Panc1 (cell line): ENCODE measurements around the gene COMMD4. TPM values are rescaled to one million over a fixed set of nuclear protein-coding genes. Genes with fewer than 3 reads are reported as not detected.
"Not testable (repeated sequence)": the region's sequence is repeated elsewhere in the genome, so short reads cannot be mapped to it uniquely, and the experiment has no call there.

Source experiments
- ATAC-seq: fragments of 200-7000 bp; cut with Tn5 transposase; 2 replicates; pipeline ENCODE4 v1.9.1; 2020; ENCODE audit warnings: mild to moderate bottlenecking, moderate library complexity
- BruUV-seq: library from RNA; stranded (reverse); fragments of 400-500 nt; replicated peaks from 2 replicates; lab custom pipeline; 2021; lab: Mats Ljungman, UMichigan
- CTCF ChIA-PET: fragments of 300-600 bp; sonication (Branson Sonifier 250); formaldehyde crosslinking; loops from one replicate; lab custom pipeline; 2022; ENCODE audit warnings: antibody characterized with exemption; lab: Charles Lee
- POLR2A ChIA-PET: fragments of 300-600 bp; sonication (Branson Sonifier 250); formaldehyde crosslinking; loops from one replicate; lab custom pipeline; 2022; ENCODE audit warnings: antibody characterized with exemption; lab: Charles Lee
- DNase-seq: peaks from one replicate; pipeline ENCODE4 v3.0.0-alpha.2; 2010; ENCODE audit warnings: low read depth, low spot score
- H3K27ac ChIP-seq: 2 replicates; pipeline ENCODE4 v1.5.1; 2011; ENCODE audit warnings: mild to moderate bottlenecking, low read length, inconsistent platforms
- H3K27me3 ChIP-seq: fragments of 200-500 bp; sonication (Bioruptor generic); 2 replicates; pipeline ENCODE4 v1.6.0; 2014; ENCODE audit warnings: low read length, inconsistent platforms; ENCODE audit not compliant: control insufficient read depth, insufficient read depth
- H3K36me3 ChIP-seq: fragments of 200-500 bp; sonication (Bioruptor generic); 2 replicates; pipeline ENCODE4 v1.5.1; 2014; ENCODE audit warnings: inconsistent platforms, mild to moderate bottlenecking, low read length, moderate library complexity; ENCODE audit not compliant: control insufficient read depth, insufficient read depth
- H3K4me1 ChIP-seq: 2 replicates; pipeline ENCODE4 v1.5.1; 2011; ENCODE audit warnings: inconsistent platforms, mild to moderate bottlenecking, low read length, moderate library complexity; ENCODE audit not compliant: control insufficient read depth, insufficient read depth
- H3K4me3 ChIP-seq, 2 experiments: 2 replicates each; pipeline ENCODE4 v1.5.1; 2011 to 2012; ENCODE audit warnings: low read depth in 2 of 2, low read length in 2 of 2, mild to moderate bottlenecking in 2 of 2, inconsistent platforms in 1 of 2, moderate library complexity in 1 of 2
- H3K9me3 ChIP-seq: fragments of 200-500 bp; sonication (Bioruptor generic); 2 replicates; pipeline ENCODE4 v1.5.1; 2014; ENCODE audit warnings: low read depth, mild to moderate bottlenecking, inconsistent platforms, low read length, moderate library complexity; ENCODE audit not compliant: control insufficient read depth, insufficient read depth
- CTCF ChIP-seq: fragments of 450-650 bp; IDR thresholded peaks from 2 replicates; pipeline ENCODE4 v1.5.1; 2017; ENCODE audit warnings: mild to moderate bottlenecking
- POLR2AphosphoS5 ChIP-seq: IDR thresholded peaks from 2 replicates; pipeline ENCODE4 v1.6.1; 2012; ENCODE audit warnings: mild to moderate bottlenecking, low read depth, low read length, moderate library complexity
- REST ChIP-seq, 2 experiments: IDR thresholded peaks; 2 replicates each; pipeline ENCODE4 v1.6.1; 2011 to 2012; ENCODE audit warnings: low read depth in 2 of 2, control low read depth in 1 of 2, low read length in 1 of 2, mild to moderate bottlenecking in 1 of 2, moderate library complexity in 1 of 2; ENCODE audit not compliant: insufficient read depth in 1 of 2
- SIN3A ChIP-seq: IDR thresholded peaks from 2 replicates; pipeline ENCODE4 v1.6.1; 2012; ENCODE audit warnings: low read depth, mild to moderate bottlenecking, low read length, moderate library complexity, borderline replicate concordance; ENCODE audit not compliant: insufficient read depth
- TCF7L2 ChIP-seq: IDR thresholded peaks from 2 replicates; pipeline ENCODE4 v1.6.1; 2011; ENCODE audit warnings: mild to moderate bottlenecking, low read depth, low read length, inconsistent platforms
- in situ Hi-C: cut with HindIII; loops from 2 replicates; pipeline ENCODE4 v1.10.0; 2016; ENCODE audit warnings: low sequenced_read_pairs, low pct_unique_long_range_greater_than_20kb
- intact Hi-C: fragments of 100-400 bp; cut with micrococcal nuclease; formaldehyde crosslinking; loops from one replicate; pipeline ENCODE4 v1.10.0; 2022; ENCODE audit not compliant: unreplicated experiment
- total RNA-seq: library from RNA; stranded (reverse); gene quantifications from one replicate; pipeline ENCODE4 v1.2.1, GENCODE V29; 2021; ENCODE audit not compliant: unreplicated experiment

The COMMD4 gene
- total RNA-seq, 1 experiment from 2014 or later, result 250 TPM

- DNase-seq, BruUV-seq, CTCF ChIA-PET, POLR2A ChIA-PET, H3K4me1 ChIP-seq, H3K27ac ChIP-seq, in situ Hi-C loops, H3K36me3 ChIP-seq, H3K9me3 ChIP-seq, H3K27me3 ChIP-seq, intact Hi-C loops, H3K4me3 ChIP-seq: not testable (repeated sequence)
- peak; percentile 97 for ATAC-seq
- peak; percentile 72 for TF ChIP-seq CTCF
These were observed 36.6 kb upstream of the COMMD4 start for GRCh38 chr15:75299311-75299688.

GRCh38 chr15:75300026-75300425 is 35.8 kb upstream of the COMMD4 start:
- intact Hi-C loops, H3K27ac ChIP-seq, H3K4me3 ChIP-seq, H3K9me3 ChIP-seq, H3K4me1 ChIP-seq, POLR2A ChIA-PET, H3K36me3 ChIP-seq, BruUV-seq, DNase-seq, in situ Hi-C loops, H3K27me3 ChIP-seq, ATAC-seq: not testable (repeated sequence)
- CTCF ChIA-PET, result interaction anchor here (0.6 to 1.0 kb wide), 2 partner anchors 323 to 1235 kb away, joined by 3 to 5 read pairs; no protein-coding TSS in a partner anchor

GRCh38 chr15:75302318-75302717 is 33.5 kb upstream of the COMMD4 start:
- DNase-seq, result no peak
- Histone ChIP-seq H3K27ac (no peak overlapping the region), H3K9me3 (no peaks in the 10 kb centered on the region), H3K4me3 (no peak overlapping the region), H3K27me3 (peaks cover 2% of the 10 kb centered on the region; the same call in 1 of the 2 replicates), H3K4me1 (no peaks in the 10 kb centered on the region), H3K36me3 (no peaks in the 10 kb centered on the region)
- no peak for TF ChIP-seq TCF7L2
- BruUV-seq, result no TSS peak
- POLR2A ChIA-PET, result no interaction called here
- ATAC-seq, result no peak
- CTCF ChIA-PET, result no interaction called here
- in situ Hi-C loops, result no loop called here
- intact Hi-C loops, result no loop called here

- H3K9me3 ChIP-seq, ATAC-seq, in situ Hi-C loops, BruUV-seq, H3K36me3 ChIP-seq, intact Hi-C loops, DNase-seq, H3K4me1 ChIP-seq, H3K27ac ChIP-seq, H3K4me3 ChIP-seq, POLR2A ChIA-PET, H3K27me3 ChIP-seq, CTCF ChIA-PET: not testable (repeated sequence)
These were observed 33.1 kb upstream of the COMMD4 start for GRCh38 chr15:75302753-75303152.

GRCh38 chr15:75306188-75306587 is 29.7 kb upstream of the COMMD4 start:
- intact Hi-C loops (loop anchor here (5.0 kb wide), 1 partner anchor 274 kb away; no protein-coding TSS in a partner anchor), in situ Hi-C loops (no loop called here)
- no peak for TF ChIP-seq SIN3A
- TF ChIP-seq TCF7L2, result no peak
- no peak for TF ChIP-seq CTCF
- TF ChIP-seq POLR2AphosphoS5, result no peak
- TF ChIP-seq REST (IDR thresholded peaks at IDR 0.05; ENCODE audit: insufficient read depth in 1 of 2, low read depth in 2 of 2, low read length in 1 of 2), result no peak
- Histone ChIP-seq H3K4me3 (no peak overlapping the region), H3K27me3 (peaks cover 5% of the 10 kb centered on the region; the same call in 1 of the 2 replicates), H3K9me3 (no peaks in the 10 kb centered on the region), H3K4me1 (peaks cover 4% of the 10 kb centered on the region), H3K27ac (no peak overlapping the region), H3K36me3 (no peaks in the 10 kb centered on the region)
- no TSS peak for BruUV-seq
- ChIA-PET CTCF (no interaction called here), POLR2A (no interaction called here)
- no peak for DNase-seq
- no peak for ATAC-seq
